M059J (cell line): ENCODE measurements around the gene SAMD14. TPM values are rescaled to one million over a fixed set of nuclear protein-coding genes. Genes with fewer than 3 reads are reported as not detected.

Experiments used
- DNase-seq: peaks from one replicate; pipeline ENCODE4 v3.0.0-alpha.2; 2012; ENCODE audit warnings: low read depth
- total RNA-seq: library from RNA; depleted of rRNA; stranded (reverse); fragments of >200 nt; shearing (Covaris generic); gene quantifications from 2 replicates; pipeline ENCODE4 v1.2.3, GENCODE V29; 2014

SAMD14 gene
- total RNA-seq, 1 experiment from 2014 or later = 0.49 TPM

GRCh38 chr17:50097455-50097854, 32.5 kb downstream of the SAMD14 start:
- no peak for DNase-seq

GRCh38 chr17:50096758-50097157, 33.2 kb downstream of the SAMD14 start:
- DNase-seq = no peak

- no peak for DNase-seq
Observed at GRCh38 chr17:50096092-50096491, 33.9 kb downstream of the SAMD14 start.

- DNase-seq = no peak
Observed at GRCh38 chr17:50095626-50096037, 34.3 kb downstream of the SAMD14 start.

- DNase-seq = peak; percentile 96
Observed at GRCh38 chr17:50094753-50095619, 35.0 kb downstream of the SAMD14 start, which contains the start of gene PDK2. Gene PDK2 (plus strand): TSS chr17:50095351. CDS start chr17:50095436, 85 bp downstream.

GRCh38 chr17:50094243-50094752, 35.7 kb downstream of the SAMD14 start:
- DNase-seq = peak; percentile 85

- no peak for DNase-seq
Observed at GRCh38 chr17:50093807-50094206, 36.2 kb downstream of the SAMD14 start.

- no peak for DNase-seq
Observed at GRCh38 chr17:50093246-50093645, 36.7 kb downstream of the SAMD14 start.

- no peak for DNase-seq
Observed at GRCh38 chr17:50091918-50092285, 38.1 kb downstream of the SAMD14 start.

- no peak for DNase-seq
Observed at GRCh38 chr17:50090971-50091917, 38.7 kb downstream of the SAMD14 start.

GRCh38 chr17:50090071-50090470, 39.9 kb downstream of the SAMD14 start:
- DNase-seq = no peak

- no peak for DNase-seq
Observed at GRCh38 chr17:50088952-50089825, 40.8 kb downstream of the SAMD14 start.

GRCh38 chr17:50087912-50088405, 42.0 kb downstream of the SAMD14 start:
- DNase-seq = no peak

- peak; percentile 65 for DNase-seq
Observed at GRCh38 chr17:50087246-50087911, 42.6 kb downstream of the SAMD14 start.

- no peak for DNase-seq
Observed at GRCh38 chr17:50081757-50082156, 48.2 kb downstream of the SAMD14 start.

- no peak for DNase-seq
Observed at GRCh38 chr17:50080827-50081226, 49.1 kb downstream of the SAMD14 start.

GRCh38 chr17:50080096-50080480, 49.9 kb downstream of the SAMD14 start:
- DNase-seq = no peak

GRCh38 chr17:50079334-50080095, 50.4 kb downstream of the SAMD14 start:
- no peak for DNase-seq

- no peak for DNase-seq
Observed at GRCh38 chr17:50078430-50078829, 51.5 kb downstream of the SAMD14 start.
